ENCODE data around the gene PLAC9.

GRCh38 chr10:80192553-80192952, 60.0 kb downstream of the PLAC9 start:
- TF ChIP-seq POLR2A (IDR thresholded peaks at IDR 0.05; ENCODE audit: low read depth, low read length) (no peak), TAF1 (IDR thresholded peaks at IDR 0.05; ENCODE audit: borderline replicate concordance, low read depth, low read length) (no peak), POLR2AphosphoS5 (IDR thresholded peaks at IDR 0.05; ENCODE audit: low read depth, low read length) (no peak)
